Measurements from ENCODE around the gene FAM25G.
"Not testable (repeated sequence)": the region's sequence is repeated elsewhere in the genome, so short reads cannot be mapped to it uniquely, and the experiment has no call there.

The FAM25G gene

DNA sequence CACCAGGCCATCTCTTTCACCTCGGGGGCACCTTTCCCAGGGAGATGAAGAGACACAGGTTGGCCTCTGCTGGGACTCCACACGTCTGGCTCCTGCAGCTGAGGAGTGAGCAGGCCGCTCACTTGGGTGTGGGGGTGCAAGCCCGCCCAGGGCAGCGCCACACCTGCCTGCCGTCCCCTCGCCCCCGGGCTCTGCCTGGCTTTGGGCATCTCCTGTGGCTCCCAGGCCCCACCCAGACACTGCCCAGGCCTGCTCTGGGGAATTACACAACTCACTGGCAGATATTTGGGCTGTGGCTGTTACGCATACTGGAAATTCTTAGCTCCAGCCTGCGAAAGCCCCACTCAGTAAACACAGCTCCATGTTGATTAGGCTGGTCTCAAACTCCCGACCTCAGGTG is 7.6 kb downstream of the FAM25G start, which contains the start of gene ANXA8:
Gene ANXA8, minus strand, starts transcription at position 193 of the 400 bp plus-strand sequence. Its CDS starts 182 bp downstream, at position 11.
- H2AFZ ChIP-seq (ENCODE audit: low read length); H4K20me1 ChIP-seq (ENCODE audit: insufficient read depth, low read length); H3F3A ChIP-seq (ENCODE audit: insufficient read depth, low read length); H3K9me2 ChIP-seq (ENCODE audit: low read depth, low read length); H3K9ac ChIP-seq (ENCODE audit: low read length); H3K4me2 ChIP-seq (ENCODE audit: low read length); H3K36me3 ChIP-seq (ENCODE audit: insufficient read depth, low read length); H3K79me2 ChIP-seq (ENCODE audit: insufficient read depth, low read length); H3K27me3 ChIP-seq (ENCODE audit: insufficient read depth, low read length); H3K4me1 ChIP-seq (ENCODE audit: insufficient read depth, low read length, severe bottlenecking); H3K4me3 ChIP-seq (ENCODE audit: low read depth, low read length, poor library complexity, severe bottlenecking); H3K27ac ChIP-seq (ENCODE audit: low read depth, low read length, poor library complexity, severe bottlenecking); H3K9me3 ChIP-seq (ENCODE audit: low read length): not testable (repeated sequence)

DNA sequence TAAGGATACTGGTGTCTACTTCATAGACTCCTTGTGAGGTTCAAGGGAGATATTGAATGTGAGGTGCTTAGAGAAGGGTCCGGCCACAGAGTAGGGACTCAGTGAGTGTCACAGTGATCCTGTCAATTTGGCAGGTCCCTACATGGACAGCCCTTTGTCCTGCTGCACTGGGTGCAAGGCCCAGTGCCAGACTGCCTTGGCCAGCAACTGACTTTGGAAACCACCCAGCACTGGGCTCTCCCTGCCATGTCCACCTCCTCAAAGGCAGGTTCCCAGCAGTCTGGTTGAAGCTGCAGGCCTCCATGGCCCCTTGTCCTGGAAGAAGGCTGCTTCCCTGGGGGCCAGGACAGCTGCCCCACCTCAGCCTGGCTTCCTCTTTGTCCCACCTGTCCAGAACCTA is 9.1 kb downstream of the FAM25G start:
- H3K27me3 ChIP-seq (ENCODE audit: insufficient read depth, low read length); H4K20me1 ChIP-seq (ENCODE audit: insufficient read depth, low read length); H3K27ac ChIP-seq (ENCODE audit: low read depth, low read length, poor library complexity, severe bottlenecking); H3K79me2 ChIP-seq (ENCODE audit: insufficient read depth, low read length); H2AFZ ChIP-seq (ENCODE audit: low read length); H3K9ac ChIP-seq (ENCODE audit: low read length); H3K9me3 ChIP-seq (ENCODE audit: low read length); H3K4me2 ChIP-seq (ENCODE audit: low read length); H3K4me1 ChIP-seq (ENCODE audit: insufficient read depth, low read length, severe bottlenecking); H3K36me3 ChIP-seq (ENCODE audit: insufficient read depth, low read length); H3K4me3 ChIP-seq (ENCODE audit: low read depth, low read length, poor library complexity, severe bottlenecking); H3F3A ChIP-seq (ENCODE audit: insufficient read depth, low read length); H3K9me2 ChIP-seq (ENCODE audit: low read depth, low read length): not testable (repeated sequence)

GRCh38 chr10:47481768-47482181 is 9.7 kb downstream of the FAM25G start:
- H3K27ac ChIP-seq (ENCODE audit: low read depth, low read length, poor library complexity, severe bottlenecking); H3K4me3 ChIP-seq (ENCODE audit: low read depth, low read length, poor library complexity, severe bottlenecking); H3K4me1 ChIP-seq (ENCODE audit: insufficient read depth, low read length, severe bottlenecking); H4K20me1 ChIP-seq (ENCODE audit: insufficient read depth, low read length); H3K4me2 ChIP-seq (ENCODE audit: low read length); H3K27me3 ChIP-seq (ENCODE audit: insufficient read depth, low read length); H3K36me3 ChIP-seq (ENCODE audit: insufficient read depth, low read length); H3K9me2 ChIP-seq (ENCODE audit: low read depth, low read length); H3F3A ChIP-seq (ENCODE audit: insufficient read depth, low read length); H3K79me2 ChIP-seq (ENCODE audit: insufficient read depth, low read length); H3K9ac ChIP-seq (ENCODE audit: low read length); H2AFZ ChIP-seq (ENCODE audit: low read length); H3K9me3 ChIP-seq (ENCODE audit: low read length): not testable (repeated sequence)

DNA sequence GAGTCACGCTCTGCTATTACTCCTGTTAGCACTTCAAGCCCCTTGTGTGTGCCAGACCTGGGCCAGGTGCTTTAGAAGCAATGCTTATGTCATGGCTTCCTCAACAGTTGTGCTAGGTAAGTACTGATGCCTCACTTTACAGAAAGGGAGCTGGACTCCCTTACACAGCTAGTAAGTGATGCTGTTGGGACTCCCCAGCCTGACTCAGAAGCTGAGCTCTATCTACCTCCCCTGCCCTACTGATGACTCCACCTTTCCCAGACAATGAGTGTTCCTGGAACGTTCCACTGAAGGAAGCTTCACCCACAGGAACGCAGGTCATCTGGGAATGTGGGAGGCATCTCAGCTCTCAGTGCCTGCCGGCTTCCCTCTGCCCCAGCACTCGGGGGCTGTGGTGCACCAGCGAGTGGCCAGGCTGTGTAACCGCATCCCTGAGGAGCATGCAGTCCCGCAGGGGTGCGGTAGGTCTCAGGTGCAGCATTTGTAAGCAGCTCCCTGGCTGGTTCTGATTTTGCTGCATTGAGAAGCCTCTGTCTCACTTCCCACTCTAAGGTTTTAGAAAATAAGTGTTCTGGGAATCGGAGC is 10.2 kb downstream of the FAM25G start:
- not testable (repeated sequence) for H2AFZ ChIP-seq (ENCODE audit: low read length); H4K20me1 ChIP-seq (ENCODE audit: insufficient read depth, low read length); H3K79me2 ChIP-seq (ENCODE audit: insufficient read depth, low read length); H3K4me2 ChIP-seq (ENCODE audit: low read length); H3K9me2 ChIP-seq (ENCODE audit: low read depth, low read length); H3K36me3 ChIP-seq (ENCODE audit: insufficient read depth, low read length); H3K9me3 ChIP-seq (ENCODE audit: low read length); H3K9ac ChIP-seq (ENCODE audit: low read length); H3F3A ChIP-seq (ENCODE audit: insufficient read depth, low read length); H3K4me3 ChIP-seq (ENCODE audit: low read depth, low read length, poor library complexity, severe bottlenecking); H3K27me3 ChIP-seq (ENCODE audit: insufficient read depth, low read length); H3K4me1 ChIP-seq (ENCODE audit: insufficient read depth, low read length, severe bottlenecking); H3K27ac ChIP-seq (ENCODE audit: low read depth, low read length, poor library complexity, severe bottlenecking)

GRCh38 chr10:47480133-47480532 is 11.4 kb downstream of the FAM25G start:
- H4K20me1 ChIP-seq (ENCODE audit: insufficient read depth, low read length); H3K79me2 ChIP-seq (ENCODE audit: insufficient read depth, low read length); H3F3A ChIP-seq (ENCODE audit: insufficient read depth, low read length); H3K27me3 ChIP-seq (ENCODE audit: insufficient read depth, low read length); H3K4me1 ChIP-seq (ENCODE audit: insufficient read depth, low read length, severe bottlenecking); H3K9me3 ChIP-seq (ENCODE audit: low read length); H3K9me2 ChIP-seq (ENCODE audit: low read depth, low read length); H3K36me3 ChIP-seq (ENCODE audit: insufficient read depth, low read length); H2AFZ ChIP-seq (ENCODE audit: low read length); H3K4me2 ChIP-seq (ENCODE audit: low read length); H3K4me3 ChIP-seq (ENCODE audit: low read depth, low read length, poor library complexity, severe bottlenecking); H3K9ac ChIP-seq (ENCODE audit: low read length); H3K27ac ChIP-seq (ENCODE audit: low read depth, low read length, poor library complexity, severe bottlenecking): not testable (repeated sequence)

DNA sequence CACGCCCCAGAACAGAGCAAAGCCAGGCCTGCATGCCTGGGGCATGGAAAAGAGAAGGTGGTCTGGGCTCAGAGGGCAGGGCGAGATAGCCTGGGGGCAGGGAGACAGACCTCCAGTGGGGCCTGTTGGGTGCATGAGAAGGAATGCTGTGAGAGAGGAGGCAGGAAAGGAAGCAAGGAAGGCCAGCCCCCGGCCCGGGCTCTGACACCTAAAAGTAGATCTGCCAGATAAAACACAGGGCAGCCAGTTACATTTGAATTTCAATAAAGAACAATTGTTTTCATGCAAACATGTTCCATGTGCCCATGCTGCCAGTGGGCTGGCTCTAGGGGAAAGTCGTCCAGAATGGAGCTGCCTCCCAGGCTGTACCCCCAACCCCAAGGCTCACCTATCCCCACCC is 13.4 kb downstream of the FAM25G start:
- not testable (repeated sequence) for H3K36me3 ChIP-seq (ENCODE audit: insufficient read depth, low read length); H3K4me3 ChIP-seq (ENCODE audit: low read depth, low read length, poor library complexity, severe bottlenecking); H3K4me1 ChIP-seq (ENCODE audit: insufficient read depth, low read length, severe bottlenecking); H2AFZ ChIP-seq (ENCODE audit: low read length); H3K9me2 ChIP-seq (ENCODE audit: low read depth, low read length); H4K20me1 ChIP-seq (ENCODE audit: insufficient read depth, low read length); H3K27me3 ChIP-seq (ENCODE audit: insufficient read depth, low read length); H3K27ac ChIP-seq (ENCODE audit: low read depth, low read length, poor library complexity, severe bottlenecking); H3K9me3 ChIP-seq (ENCODE audit: low read length); H3K9ac ChIP-seq (ENCODE audit: low read length); H3F3A ChIP-seq (ENCODE audit: insufficient read depth, low read length); H3K4me2 ChIP-seq (ENCODE audit: low read length); H3K79me2 ChIP-seq (ENCODE audit: insufficient read depth, low read length)

DNA sequence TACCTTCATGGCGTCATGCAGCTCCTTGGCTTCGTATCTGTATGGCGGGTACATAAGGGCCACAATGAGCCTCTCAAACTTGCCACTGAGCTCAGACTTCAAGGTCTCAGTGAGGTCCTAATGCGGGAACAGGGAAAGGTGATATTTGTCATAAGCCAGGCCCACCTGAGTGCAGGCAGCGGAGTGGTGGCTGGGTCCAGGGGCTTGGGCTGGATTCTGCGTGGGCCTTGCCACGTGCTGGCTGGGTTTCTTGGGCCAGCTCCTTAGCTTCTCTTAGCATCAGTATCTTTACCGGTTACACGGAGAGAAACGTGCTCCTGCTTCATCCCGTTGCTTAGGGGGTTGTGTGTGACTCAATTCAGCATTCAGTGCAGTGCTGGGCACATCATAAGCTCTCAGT is 14.4 kb downstream of the FAM25G start:
- H3K9ac ChIP-seq (ENCODE audit: low read length); H4K20me1 ChIP-seq (ENCODE audit: insufficient read depth, low read length); H3K4me3 ChIP-seq (ENCODE audit: low read depth, low read length, poor library complexity, severe bottlenecking); H3K9me2 ChIP-seq (ENCODE audit: low read depth, low read length); H3K79me2 ChIP-seq (ENCODE audit: insufficient read depth, low read length); H3K4me2 ChIP-seq (ENCODE audit: low read length); H3K27ac ChIP-seq (ENCODE audit: low read depth, low read length, poor library complexity, severe bottlenecking); H3K4me1 ChIP-seq (ENCODE audit: insufficient read depth, low read length, severe bottlenecking); H3K36me3 ChIP-seq (ENCODE audit: insufficient read depth, low read length); H3K27me3 ChIP-seq (ENCODE audit: insufficient read depth, low read length); H3K9me3 ChIP-seq (ENCODE audit: low read length); H3F3A ChIP-seq (ENCODE audit: insufficient read depth, low read length); H2AFZ ChIP-seq (ENCODE audit: low read length): not testable (repeated sequence)

DNA sequence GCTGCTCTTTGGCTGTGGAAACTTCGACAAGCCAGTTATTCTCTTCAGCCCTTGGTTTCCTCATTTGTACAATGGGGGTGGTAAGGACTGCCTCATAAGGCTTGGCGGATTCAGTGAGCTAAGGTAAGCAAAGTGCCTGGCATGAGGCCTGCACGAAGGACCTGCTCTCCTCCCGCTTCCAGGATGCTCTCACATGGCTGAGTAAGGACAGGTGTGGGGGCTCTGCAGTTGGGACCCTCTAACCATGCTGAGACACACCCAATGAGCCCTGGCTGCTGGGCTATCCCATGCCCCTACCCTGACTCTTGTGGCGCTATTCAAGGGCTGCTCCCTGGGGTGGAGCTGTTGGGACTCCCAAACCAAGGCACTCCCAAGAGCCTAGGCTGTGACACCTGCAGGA is 16.4 kb downstream of the FAM25G start:
- not testable (repeated sequence) for H3K27ac ChIP-seq (ENCODE audit: low read depth, low read length, poor library complexity, severe bottlenecking); H3K27me3 ChIP-seq (ENCODE audit: insufficient read depth, low read length); H3F3A ChIP-seq (ENCODE audit: insufficient read depth, low read length); H3K9ac ChIP-seq (ENCODE audit: low read length); H3K9me2 ChIP-seq (ENCODE audit: low read depth, low read length); H3K79me2 ChIP-seq (ENCODE audit: insufficient read depth, low read length); H3K4me2 ChIP-seq (ENCODE audit: low read length); H3K36me3 ChIP-seq (ENCODE audit: insufficient read depth, low read length); H4K20me1 ChIP-seq (ENCODE audit: insufficient read depth, low read length); H2AFZ ChIP-seq (ENCODE audit: low read length); H3K9me3 ChIP-seq (ENCODE audit: low read length); H3K4me3 ChIP-seq (ENCODE audit: low read depth, low read length, poor library complexity, severe bottlenecking); H3K4me1 ChIP-seq (ENCODE audit: insufficient read depth, low read length, severe bottlenecking)
